Activated naive CD4-positive, alpha-beta T cell treated with Interleukin-2 at 50 U/mL for 16 hours (primary cell): ENCODE data around the gene SHISA8.
"Not testable (repeated sequence)": the region's sequence is repeated elsewhere in the genome, so short reads cannot be mapped to it uniquely, and the experiment has no call there.

Experiments
- DNase-seq: peaks from one replicate; pipeline ENCODE4 v3.0.0-alpha.2; 2020

The SHISA8 gene

DNA sequence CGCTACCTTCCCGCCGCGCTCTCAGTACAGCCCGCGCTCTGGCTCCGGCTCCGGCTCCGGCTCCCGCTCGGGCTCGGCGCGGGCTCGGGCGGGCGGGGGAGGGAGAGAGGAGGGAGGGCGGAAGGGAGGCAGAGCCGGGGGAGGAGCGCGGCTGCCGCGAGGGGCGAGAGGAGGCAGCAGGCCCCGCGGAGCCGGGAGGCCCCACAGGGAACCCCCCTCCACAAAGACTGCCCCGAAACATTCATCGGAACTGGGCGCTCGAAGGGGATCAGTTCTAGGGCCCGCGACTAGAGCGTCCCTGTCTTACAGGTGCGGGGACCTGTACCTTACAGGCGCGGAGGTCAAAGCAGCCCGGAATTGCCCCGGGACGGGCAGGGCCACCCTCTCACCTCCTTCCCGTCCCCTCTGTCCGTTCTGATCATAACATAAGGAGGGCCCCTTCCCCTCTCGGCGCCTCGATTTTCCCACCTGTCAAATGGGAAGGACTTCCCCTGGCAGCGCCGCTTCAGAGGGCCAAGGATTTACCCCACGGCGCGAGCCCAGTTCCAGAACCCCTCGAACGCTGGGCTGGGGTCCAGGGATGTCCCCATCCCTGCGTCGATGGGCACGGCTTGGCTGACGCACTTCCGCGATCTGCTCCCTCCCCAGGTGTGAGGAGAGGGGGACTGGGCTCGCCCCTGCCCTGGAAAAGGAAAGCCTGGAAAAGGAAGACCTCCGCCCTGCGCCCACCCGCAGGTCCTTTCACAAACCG is at the start of gene SHISA8:
SHISA8 (minus strand) TSS at position 40 of the 751 bp plus-strand sequence. CDS start 407 bp downstream, outside the sequence.
- DNase-seq, result peak; percentile 60

DNA sequence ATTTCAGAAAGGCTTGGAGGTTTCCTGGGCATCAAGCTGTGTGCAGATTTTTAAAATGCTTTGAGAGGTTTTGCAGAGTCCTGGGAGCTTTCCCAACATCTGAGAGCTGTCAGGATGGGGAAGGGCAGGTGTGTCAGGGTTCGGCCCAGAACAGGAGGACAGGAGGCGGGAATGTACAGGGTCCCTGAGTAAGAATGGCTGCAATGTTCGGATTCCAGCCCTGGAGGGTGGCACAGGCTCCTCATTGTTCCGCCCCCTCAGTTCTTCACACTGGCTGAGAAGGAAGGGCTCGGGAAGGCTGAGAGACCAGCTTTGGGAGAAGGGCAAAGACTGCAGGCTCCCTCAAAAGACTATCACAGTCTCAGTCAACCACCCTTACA is 49.2 kb upstream of the SHISA8 start:
- no peak for DNase-seq

DNA sequence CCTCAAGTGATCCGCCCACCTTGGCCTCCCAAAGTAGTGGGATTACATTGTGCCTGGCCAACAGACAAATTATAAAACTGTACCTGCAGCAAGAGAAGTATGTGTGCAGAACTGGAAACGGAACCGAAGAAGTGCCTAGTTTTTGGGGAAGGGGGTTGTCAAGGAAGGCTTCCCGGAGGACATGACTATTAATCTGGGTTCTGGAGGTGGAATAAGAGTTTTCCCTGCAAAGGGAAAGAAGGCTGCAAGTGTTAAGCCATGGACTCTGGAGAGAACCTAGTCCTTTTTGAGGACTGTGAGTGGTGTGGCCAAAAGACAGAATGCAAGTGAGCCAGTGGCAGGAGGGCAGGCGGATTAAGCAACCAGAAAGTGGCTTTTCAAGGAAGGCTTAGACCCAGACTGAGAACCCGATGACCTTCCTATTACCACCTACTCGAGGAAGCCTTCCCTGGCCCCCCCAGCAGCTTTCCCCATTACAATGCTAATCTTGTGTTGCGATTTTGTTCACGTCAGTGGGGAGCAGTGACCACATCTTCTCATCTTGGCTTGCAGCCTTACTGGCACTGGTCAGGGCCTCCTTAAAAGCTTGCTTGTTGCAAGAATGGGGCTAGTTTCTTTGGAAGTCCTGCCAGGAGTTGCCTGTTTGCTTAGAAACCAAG is 48.7 kb upstream of the SHISA8 start:
- DNase-seq, result no peak

DNA sequence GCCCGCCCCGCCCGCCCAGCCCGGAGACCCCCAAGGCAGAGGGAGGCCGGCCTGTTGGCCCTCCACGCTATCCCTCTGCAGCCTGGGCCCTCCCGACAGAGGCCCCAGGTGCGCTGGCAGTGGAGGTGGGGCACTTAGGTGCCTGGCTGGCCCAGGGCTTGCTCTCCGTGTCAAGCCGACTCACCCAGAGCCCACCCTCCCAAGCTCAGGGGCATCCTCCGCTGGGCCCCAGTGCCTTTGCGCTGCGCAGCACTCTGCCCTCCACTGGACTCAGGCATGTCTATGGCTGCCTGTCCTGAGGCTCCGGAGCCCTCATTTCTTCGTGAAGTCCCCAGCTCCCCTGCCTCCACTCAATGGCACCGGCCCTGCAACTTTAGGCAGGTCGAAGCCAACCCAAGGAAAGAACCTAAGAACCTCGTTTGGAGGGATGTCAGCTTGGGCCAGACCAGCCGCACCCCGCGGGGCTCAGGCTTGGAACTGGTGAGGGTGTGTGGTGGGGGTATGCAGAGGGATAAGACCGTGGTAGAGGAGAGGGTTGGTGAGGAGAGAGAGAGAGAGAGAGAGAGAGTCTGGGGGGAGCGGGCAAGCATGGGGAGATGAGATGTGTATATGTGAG is 43.2 kb upstream of the SHISA8 start:
- no peak for DNase-seq

DNA sequence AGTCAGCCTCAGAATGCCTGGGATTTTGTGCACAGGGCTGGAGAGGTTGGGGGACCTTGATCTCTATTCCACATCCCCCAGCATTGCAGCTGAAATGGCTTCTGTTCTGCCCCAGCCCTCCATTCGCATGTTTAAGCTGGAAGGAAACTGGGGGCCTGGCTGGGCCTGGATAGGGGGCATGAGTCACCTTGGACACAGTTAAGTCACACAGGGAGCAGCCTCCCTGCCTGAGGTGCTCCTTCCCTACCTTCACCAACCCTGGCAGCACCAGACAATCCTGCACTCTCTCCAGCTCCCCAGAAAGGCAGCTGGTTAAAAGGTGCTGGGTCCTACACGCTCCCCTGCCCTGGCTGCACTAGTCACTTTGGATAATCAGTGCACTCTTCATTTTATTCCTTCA is 37.8 kb upstream of the SHISA8 start:
- no peak for DNase-seq

DNA sequence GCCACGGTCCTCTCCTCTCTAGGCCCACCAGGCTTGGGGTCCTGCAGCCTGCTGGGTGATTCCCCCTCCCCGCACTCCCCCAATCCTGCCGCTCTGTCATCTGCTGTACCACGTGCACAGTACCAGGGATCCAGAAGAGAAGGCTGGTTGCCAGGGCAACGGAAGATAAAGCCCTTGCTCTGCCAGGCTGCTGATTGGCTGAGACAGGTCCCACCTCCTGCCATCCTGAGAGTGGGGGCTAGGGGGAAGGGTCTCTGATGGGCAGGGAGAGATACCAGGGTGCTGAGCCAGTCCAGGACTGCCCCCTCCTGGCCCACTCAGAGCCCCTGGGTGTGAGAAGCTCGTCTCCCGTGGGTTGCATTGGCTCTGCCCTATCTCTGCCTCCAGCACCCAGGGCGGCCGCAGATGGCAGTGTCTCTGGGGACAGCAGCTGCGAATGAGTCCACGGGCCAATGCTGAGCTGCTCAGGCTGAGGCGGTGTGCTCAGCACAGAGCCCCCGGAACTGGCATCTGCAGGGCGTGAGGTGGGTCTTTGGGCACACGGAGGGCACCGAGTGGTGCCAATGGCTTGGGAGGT is 37.1 kb upstream of the SHISA8 start, which contains the start of gene SMIM45:
SMIM45 (plus strand) TSS at position 253 of the 577 bp plus-strand sequence.
- no peak for DNase-seq

DNA sequence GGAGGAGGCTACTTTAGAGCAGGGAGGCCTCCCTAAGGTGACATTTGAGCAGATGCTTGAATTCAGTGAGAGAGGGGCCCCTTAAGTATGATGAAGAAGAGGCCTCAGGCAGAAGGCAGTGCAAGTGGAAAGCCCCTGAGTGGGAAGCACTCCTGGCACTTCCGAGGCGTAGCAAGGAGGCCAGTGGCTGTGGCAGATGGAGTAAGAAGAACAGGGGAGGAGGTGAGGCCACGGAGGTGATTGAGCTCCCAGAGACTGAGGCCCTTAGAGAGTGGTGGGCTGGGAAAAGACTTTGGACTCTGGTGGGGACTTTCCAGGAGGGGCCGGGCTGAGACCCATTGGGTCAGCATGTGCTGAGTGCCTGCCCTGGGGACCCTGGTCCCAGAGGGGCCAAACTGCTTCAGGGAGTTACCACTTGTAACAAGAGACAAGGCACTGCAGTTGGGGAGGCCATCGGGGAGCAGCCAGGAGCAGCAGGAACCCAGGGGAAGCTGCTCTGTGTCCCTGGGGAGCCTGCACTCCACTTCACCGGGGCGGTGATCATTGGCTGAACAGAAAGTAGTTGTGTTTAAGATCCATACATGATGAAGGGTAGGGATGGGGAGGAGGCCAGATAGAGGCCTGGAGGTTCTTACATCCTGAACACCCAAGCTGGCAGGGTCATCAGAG is 34.6 kb upstream of the SHISA8 start:
- DNase-seq, result no peak

DNA sequence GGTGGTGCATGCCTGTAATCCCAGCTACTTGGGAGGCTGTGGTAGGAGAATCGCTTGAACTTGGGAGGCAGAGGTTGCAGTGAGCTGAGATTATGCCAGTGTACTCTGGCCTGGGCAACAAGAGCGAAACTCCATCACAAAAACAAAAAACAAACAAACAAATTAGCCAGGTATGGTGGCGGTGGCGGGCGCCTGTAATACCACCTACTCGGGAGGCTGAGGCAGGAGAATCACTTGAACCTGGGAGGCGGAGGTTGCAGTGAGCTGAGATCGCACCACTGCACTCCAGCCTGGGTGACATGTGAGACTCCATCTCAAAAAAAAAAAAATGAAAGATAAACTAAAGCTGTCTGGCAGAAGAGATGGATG is 34.0 kb upstream of the SHISA8 start:
- not testable (repeated sequence) for DNase-seq

DNA sequence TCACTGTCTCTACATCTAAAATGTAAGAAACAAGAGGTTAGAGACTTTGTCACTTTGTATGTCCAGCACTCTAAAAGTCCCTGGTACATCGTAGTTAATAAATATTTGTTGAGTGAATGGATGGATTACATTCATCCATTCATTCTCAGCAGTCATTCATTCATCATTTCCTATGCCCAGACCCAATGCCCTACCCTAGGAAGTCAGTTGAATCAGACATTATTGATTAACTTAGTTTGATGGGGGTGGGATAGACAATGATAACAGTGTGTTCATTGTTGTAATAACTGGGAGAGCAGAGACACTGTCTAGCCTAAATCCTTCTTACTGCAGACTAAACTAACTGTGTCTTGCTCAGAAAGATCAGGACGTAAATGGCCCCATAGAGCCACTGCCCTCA is 33.3 kb upstream of the SHISA8 start:
- DNase-seq, result no peak

DNA sequence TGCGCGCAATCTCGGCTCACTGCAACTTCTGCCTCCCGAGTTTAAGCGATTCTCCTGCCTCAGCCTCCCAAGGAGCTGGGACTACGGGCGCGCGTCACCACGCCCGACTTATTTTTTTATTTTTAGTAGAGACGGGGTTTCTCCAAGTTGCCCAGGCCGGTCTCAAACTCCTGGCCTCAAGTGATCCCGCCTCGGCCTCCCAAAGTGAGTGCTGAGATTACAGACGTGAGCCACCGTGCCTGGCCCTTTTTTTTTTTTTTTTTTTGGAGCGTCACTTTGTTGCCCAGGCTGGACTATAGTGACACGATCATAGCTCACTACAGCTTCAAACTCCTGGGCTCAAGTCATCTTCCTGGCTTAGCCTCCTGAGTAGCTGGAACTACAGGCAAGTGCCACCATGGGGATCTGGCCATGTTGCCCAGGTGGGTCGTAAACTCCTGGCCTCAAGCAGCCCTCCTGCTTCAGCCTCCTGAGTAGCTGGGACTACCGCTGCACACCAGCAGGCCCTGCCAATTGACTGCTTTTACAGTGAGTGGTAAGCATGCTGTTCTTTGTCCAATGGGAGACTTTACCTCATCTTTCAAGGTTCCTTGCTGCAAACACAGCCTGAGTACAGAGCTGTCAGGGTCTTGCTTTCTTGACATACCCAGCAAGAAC is 32.7 kb upstream of the SHISA8 start:
- DNase-seq, result no peak

DNA sequence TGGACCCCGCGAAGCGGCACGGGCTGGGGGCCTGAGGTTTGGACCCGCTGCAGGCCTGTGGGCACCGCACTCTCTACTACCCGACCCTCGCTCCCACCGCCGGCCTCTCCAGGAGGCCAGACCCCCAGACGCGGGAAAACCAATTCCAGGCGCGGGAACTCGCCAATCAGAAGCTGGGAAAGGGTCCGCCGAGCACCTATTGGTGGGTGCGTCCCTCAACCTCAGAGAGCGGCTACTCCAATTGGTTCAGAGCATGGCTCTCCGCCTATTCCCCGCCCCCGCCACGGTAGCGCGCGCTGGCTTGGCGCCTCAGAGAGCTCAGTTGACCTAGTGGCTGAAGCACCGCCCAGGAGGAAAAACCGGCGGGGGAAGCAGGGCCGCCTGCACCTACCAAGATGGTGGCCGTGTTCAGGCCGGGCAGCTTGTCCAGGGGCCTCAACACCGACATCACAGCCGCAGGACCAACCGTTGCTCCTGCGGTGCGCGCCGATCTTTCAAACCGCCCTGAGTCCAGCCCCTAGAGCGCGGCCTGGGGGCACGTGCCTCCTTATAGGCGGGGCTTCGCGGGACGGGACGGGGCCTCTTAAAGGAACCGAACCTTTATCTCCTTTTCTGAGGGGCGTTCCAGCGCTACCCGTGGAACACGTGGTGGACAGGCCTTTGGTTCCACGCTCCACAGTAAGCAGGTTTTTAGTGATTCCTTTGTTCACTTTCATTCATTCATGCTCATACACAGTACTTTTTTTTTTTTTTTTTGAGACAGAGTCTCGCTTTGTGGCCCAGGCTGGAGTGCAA is 32.0 kb upstream of the SHISA8 start, which contains the start of gene CENPM:
CENPM (minus strand) TSS at position 524 of the 795 bp plus-strand sequence; CDS start at position 448, 76 bp downstream.
- peak; percentile 93 for DNase-seq

DNA sequence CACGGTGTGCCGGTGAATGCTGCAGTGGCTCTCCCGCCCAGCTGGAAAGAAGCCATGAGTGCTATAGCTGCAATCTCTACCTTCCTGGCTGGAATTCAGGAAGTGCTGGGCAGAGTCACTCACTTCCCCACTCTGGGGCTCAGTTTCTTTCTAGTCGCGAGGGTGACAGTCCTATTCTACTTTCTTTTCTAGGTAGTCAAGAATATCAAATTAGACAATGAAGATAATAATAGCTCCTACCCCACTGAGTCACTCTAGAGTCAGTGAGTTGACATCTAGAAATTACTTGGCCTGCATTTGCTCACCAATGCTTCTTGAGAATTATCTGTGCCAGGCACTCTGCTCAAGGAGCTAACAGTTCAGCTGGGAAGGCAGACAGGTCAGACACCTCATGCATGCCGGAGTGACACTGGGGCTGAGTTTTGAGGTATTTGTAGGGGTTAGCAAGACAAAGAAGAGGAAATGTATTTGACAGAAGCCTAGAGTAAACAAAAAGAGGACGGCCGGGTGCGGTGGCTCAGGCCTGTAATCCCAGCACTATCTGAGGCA is 28.9 kb upstream of the SHISA8 start:
- no peak for DNase-seq

DNA sequence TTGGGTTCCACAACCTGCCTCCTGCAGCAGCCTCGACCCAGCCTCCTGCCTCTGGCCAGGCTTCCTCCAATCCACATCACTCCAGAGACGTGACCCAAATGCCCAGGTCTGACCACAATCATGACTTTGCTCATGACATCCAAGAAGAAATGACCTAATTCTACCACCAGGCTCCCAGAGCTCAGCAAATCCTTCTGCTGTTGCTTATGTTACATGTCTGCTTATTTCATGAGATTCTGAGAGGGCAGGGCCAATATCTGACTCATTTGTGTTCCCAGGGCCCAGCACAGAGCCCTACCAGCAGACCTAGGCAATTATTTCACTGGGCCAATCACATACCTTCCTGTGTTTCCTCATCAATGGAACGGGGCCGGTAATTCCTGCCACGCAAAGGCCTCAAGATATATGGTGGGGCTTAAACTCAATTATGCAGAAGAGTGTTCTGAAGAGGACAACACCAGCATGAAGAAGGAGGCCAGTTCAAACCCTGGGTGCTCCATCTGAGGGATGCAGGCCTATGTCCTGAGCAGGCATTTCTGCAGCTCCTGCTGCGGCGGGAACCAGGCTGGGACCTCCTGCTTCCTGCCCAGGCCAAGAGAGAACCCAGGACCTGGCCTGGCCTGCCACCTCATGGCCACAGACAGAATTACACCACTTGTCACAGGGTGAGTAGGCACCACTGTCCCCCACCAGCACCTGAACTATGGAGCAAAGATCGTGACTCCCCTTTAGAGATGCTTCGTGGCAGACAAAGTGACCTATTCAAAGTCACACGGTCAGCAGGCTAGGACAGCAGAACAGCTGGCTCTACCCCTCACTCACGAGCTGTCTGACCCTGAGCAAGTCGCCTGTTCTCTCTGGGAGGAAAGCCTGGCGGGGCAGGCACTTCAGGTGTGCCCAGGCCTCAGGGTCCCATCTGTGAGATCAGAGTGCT is 26.2 kb upstream of the SHISA8 start:
- peak; percentile 89 for DNase-seq

DNA sequence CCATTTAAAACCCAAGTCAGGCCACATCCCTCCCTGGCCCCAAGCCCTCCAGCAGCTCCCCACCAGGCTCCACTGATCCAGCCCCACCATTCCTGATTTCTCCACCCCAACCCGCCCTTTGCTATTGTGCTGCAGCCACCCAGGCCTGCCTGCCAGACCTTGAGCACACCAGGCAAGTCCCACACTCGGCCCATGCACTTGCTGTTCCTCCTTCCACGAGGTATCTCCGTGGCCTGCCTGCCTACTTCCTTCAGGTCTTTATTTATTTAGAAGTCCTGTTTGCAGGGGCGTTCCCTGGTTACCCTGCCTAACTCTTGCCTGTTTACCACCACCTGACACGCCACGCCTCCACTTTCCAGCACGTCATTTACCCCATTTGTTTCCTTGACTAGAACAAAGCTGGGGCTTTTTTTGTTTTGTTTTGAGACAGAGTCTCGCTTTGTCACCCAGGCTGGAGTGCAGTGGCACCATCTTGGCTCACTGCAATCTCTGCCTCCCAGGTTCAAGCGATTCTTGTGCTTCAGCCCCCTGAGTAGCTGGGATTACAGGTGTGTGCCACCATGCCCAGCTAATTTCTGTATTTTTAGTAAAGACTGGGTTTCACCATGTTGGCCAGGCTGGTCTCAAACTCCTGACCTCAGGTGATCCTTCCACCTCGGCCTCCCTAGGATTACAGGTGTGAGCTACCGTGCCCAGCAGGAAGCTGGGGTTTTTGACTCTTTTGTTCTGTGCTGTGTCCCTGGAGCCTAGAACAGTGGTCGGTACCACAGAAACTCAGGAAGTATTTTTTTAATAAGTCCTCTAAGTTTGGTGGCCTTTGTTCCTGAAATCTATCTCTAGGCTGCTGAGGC is 25.3 kb upstream of the SHISA8 start:
- DNase-seq, result peak; percentile 97

DNA sequence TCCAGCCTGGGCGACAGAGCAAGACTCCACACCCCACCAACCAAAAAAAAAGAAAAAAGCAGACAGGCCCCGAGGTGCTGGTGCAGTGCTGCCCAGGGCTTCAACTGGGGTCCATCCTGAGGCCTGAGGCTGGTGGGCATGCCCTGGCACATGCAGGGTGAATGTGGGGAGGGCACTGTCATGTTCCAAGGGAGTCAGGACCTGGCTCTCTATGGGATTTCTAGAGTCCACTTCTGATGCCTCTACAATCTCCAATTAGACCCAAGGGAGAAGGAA is 22.0 kb upstream of the SHISA8 start:
- DNase-seq, result no peak

DNA sequence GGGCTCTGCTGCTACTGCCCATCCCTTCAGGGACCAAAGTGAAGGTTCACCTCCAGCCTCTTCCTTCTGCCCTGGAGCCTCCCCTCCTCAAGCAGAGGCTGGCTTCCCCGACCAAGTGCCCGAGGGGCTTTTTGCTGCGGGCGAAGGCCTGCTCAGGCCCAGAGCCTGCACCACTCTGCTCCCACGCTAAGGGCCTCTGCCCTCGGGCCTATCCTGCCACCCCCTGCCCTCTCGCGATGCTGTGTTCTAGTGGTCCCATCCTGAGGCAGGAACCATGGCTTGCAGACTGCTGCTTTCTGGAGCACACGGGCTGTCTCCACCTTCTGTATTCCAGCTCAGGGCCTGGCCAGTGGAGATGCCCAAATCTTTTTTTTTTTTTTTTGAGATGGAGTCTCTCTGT is 20.6 kb upstream of the SHISA8 start:
- DNase-seq, result no peak

DNA sequence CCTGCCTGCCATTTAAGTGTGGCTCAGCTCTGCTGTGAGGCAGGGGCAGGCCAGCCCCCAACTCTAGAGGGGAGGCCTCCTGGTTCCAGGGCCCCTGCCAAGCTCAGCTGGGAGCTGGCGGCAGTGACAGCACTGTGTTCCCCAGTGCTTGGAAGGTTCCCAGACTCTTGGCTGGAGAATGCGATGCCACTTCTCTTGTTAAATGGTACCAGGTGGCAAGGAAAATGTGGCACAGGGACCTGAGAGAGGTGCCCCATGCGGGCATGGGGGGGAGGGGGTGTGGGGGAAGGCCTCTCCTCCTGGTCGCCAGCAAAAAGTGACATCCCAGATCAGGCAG is 20.1 kb upstream of the SHISA8 start:
- no peak for DNase-seq

DNA sequence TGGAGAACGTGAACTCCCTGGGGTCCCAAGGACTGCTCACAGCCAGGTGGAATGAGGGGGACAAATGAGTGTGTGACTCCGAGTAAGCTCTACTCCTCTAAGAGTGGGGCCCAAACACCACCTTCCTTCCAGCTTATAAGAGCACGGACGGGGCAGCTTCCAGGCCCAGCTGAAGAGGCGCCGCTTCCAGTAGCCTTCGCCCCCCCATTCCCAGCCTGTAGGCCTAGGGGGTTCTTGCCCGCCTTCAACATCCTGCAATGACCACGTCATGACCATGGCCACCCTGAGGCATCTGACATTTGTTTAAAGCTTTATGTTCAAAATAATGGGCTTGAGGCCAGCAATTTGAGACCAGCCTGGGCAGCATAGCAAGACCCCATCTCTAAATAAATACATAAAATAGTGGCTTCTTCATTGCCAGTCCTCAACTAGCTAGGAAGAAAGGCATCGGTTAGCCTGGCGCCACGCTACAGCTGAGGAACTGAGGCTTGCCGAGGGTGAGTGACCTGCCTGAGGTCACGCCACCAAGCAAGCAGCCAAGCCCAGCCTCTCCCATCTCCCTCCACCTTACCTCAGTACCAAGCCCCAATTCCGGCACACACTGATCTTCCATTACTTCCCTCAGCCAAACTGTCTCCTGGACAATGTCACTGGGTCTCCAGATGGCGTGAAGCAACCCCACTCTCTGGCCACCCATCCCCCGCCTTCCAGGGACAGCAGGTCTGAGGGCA is 19.6 kb upstream of the SHISA8 start:
- DNase-seq, result no peak
